Fibroblast of lung (primary cell): ENCODE results near the gene YJEFN3. TPM values are rescaled to one million over a fixed set of nuclear protein-coding genes. Genes with fewer than 3 reads are reported as not detected.

ENCODE experiments used
- DNase-seq, 2 donors: peaks; one replicate each; pipeline versions ENCODE4 v3.0.0 to v3.0.0-alpha.2; 2010; ENCODE audit warnings: low read depth in 2 of 2
- H2AFZ ChIP-seq: 2 replicates; pipeline ENCODE4 v1.5.1; 2012; ENCODE audit warnings: low read length, control low read depth, inconsistent platforms
- H3K27ac ChIP-seq: 2 replicates; pipeline ENCODE4 v1.5.1; 2011; ENCODE audit warnings: low read length, control low read depth; ENCODE audit not compliant: insufficient read depth
- H3K27me3 ChIP-seq: 2 replicates; pipeline ENCODE4 v1.5.1; 2011; ENCODE audit warnings: mild to moderate bottlenecking, low read length; ENCODE audit not compliant: control insufficient read depth, insufficient read depth
- H3K36me3 ChIP-seq: 2 replicates; pipeline ENCODE4 v1.5.1; 2011; ENCODE audit warnings: low read length; ENCODE audit not compliant: control insufficient read depth, insufficient read depth
- H3K4me1 ChIP-seq: 2 replicates; pipeline ENCODE4 v1.5.1; 2011; ENCODE audit warnings: low read length; ENCODE audit not compliant: control insufficient read depth, insufficient read depth; ENCODE audit errors: extremely low read depth
- H3K4me2 ChIP-seq: 2 replicates; pipeline ENCODE4 v1.5.1; 2011; ENCODE audit warnings: low read length, control low read depth; ENCODE audit not compliant: insufficient read depth; ENCODE audit errors: extremely low read depth
- H3K4me3 ChIP-seq, 4 experiments: fragments of 200-600 bp in 1 of 4; sonication (generic) in 1 of 4; replicated peaks in 1 of 4; 2 replicates each; pipeline ENCODE4 v1.5.1; 2011 to 2016; ENCODE audit warnings: low read length in 4 of 4, low read depth in 3 of 4, mild to moderate bottlenecking in 3 of 4, control low read depth in 2 of 4, inconsistent platforms in 1 of 4, mixed read lengths in 1 of 4; ENCODE audit not compliant: insufficient read depth in 1 of 4; ENCODE audit errors: control extremely low read depth in 1 of 4
- H3K79me2 ChIP-seq: 2 replicates; pipeline ENCODE4 v1.5.1; 2012; ENCODE audit warnings: mild to moderate bottlenecking, low read length, inconsistent platforms; ENCODE audit not compliant: control insufficient read depth, insufficient read depth
- H3K9ac ChIP-seq: 2 replicates; pipeline ENCODE4 v1.5.1; 2011; ENCODE audit warnings: mild to moderate bottlenecking, low read length, control low read depth; ENCODE audit not compliant: insufficient read depth
- H3K9me3 ChIP-seq: 2 replicates; pipeline ENCODE4 v1.5.1; 2012; ENCODE audit warnings: low read depth, low read length; ENCODE audit not compliant: control insufficient read depth, insufficient read depth
- H4K20me1 ChIP-seq: 2 replicates; pipeline ENCODE4 v1.5.1; 2011; ENCODE audit warnings: low read length; ENCODE audit not compliant: control insufficient read depth, insufficient read depth; ENCODE audit errors: extremely low read depth
- CTCF ChIP-seq, 2 donors: IDR thresholded peaks in 1 of 2; conservative IDR thresholded peaks in 1 of 2; 1 replicate in 1 of 2; 2 replicates in 1 of 2; pipeline ENCODE4 v1.5.1; 2011 to 2012; ENCODE audit warnings: low read length in 2 of 2, control low read depth in 1 of 2, inconsistent platforms in 1 of 2, low read depth in 1 of 2, mild to moderate bottlenecking in 1 of 2
- EZH2 ChIP-seq: IDR thresholded peaks from 2 replicates; pipeline ENCODE4 v1.5.1; 2012; ENCODE audit warnings: low read length, control low read depth, mild to moderate bottlenecking; ENCODE audit errors: missing control alignments
- polyA plus RNA-seq, 2 donors: library from polyadenylated mRNA; depleted of rRNA in 1 of 2; stranded (reverse) in 1 of 2; unstranded in 1 of 2; fragments of >200 nt; gene quantifications; 2 replicates each; pipeline ENCODE4 v1.2.1, GENCODE V29; 2011 to 2012; ENCODE audit warnings: missing spikeins in 1 of 2
- total RNA-seq: library from RNA; depleted of rRNA; stranded (reverse); fragments of >200 nt; gene quantifications from 2 replicates; pipeline ENCODE4 v1.2.1, GENCODE V29; 2014

Gene YJEFN3
- total and polyA plus RNA-seq, 2 donors (not counting 1 experiment from before 2014, with no cell fraction given) = 0.50 to 0.62 TPM

DNA sequence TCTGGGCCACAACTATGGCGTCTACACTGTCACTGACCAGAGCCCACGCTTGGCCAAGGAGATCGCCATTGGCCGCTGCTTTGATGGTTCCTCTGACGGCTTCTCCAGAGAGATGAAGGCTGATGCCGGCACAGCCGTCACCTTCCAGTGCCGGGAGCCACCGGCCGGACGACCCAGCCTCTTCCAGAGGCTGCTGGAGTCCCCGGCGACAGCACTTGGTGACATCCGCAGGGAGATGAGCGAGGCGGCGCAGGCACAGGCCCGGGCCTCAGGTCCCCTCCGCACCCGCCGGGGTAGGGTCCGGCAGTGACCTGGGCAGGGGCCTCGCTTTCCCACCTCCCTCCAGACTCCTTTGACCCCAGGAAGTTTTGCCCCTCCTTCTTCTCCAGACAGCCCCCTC lies 17.0 kb downstream of the YJEFN3 start:
- Histone ChIP-seq H3K36me3 (no peaks in the 10 kb centered on the region), H3K9me3 (no peaks in the 10 kb centered on the region), H3K9ac (no peak overlapping the region), H3K4me1 (no peaks in the 10 kb centered on the region), H2AFZ (no peak overlapping the region), H3K4me2 (no peak overlapping the region), H3K27me3 (peaks cover 7% of the 10 kb centered on the region), H3K4me3 (no peak overlapping the region), H3K27ac (no peak overlapping the region), H3K79me2 (no peaks in the 10 kb centered on the region), H4K20me1 (no peaks in the 10 kb centered on the region)
- no peak for TF ChIP-seq CTCF (conservative IDR thresholded peaks at IDR 0.05 in 1 of 2, IDR thresholded peaks at IDR 0.05 in 1 of 2; ENCODE audit: low read depth in 1 of 2, low read length in 2 of 2)
- TF ChIP-seq EZH2 = no peak
- DNase-seq = no peak

DNA sequence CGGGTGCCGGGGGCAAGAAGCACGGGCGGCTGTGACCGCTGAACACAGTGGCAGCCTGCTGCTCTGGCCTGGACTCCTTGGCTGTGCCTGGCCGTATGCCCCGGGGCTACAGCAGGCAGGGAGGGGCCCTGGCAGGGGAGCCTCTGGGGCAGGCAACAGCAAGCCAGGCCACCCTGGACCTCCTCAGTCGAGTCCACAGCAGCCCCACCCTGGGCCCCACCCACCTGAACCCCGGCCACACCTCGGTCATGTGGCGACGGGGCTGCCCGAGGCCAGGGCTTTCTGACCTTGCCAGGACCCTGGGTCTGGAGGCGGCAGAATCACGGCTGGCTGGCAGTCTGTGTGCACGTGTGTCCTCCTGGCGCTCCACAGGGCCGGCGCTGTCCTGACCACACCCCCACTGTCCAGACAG lies 18.0 kb downstream of the YJEFN3 start:
- H2AFZ ChIP-seq = no peak overlapping the region
- DNase-seq = no peak
- no peak overlapping the region for H3K27ac ChIP-seq
- no peaks in the 10 kb centered on the region for H3K36me3 ChIP-seq
- no peak overlapping the region for H3K4me3 ChIP-seq
- no peak overlapping the region for H3K9ac ChIP-seq
- H3K27me3 ChIP-seq = peaks cover 7% of the 10 kb centered on the region
- no peak overlapping the region for H3K4me2 ChIP-seq
- H3K79me2 ChIP-seq = no peaks in the 10 kb centered on the region
- no peaks in the 10 kb centered on the region for H3K4me1 ChIP-seq
- H4K20me1 ChIP-seq = no peaks in the 10 kb centered on the region
- TF ChIP-seq CTCF (conservative IDR thresholded peaks at IDR 0.05 in 1 of 2, IDR thresholded peaks at IDR 0.05 in 1 of 2; ENCODE audit: low read depth in 1 of 2, low read length in 2 of 2) = no peak
- TF ChIP-seq EZH2 = no peak
- no peaks in the 10 kb centered on the region for H3K9me3 ChIP-seq

DNA sequence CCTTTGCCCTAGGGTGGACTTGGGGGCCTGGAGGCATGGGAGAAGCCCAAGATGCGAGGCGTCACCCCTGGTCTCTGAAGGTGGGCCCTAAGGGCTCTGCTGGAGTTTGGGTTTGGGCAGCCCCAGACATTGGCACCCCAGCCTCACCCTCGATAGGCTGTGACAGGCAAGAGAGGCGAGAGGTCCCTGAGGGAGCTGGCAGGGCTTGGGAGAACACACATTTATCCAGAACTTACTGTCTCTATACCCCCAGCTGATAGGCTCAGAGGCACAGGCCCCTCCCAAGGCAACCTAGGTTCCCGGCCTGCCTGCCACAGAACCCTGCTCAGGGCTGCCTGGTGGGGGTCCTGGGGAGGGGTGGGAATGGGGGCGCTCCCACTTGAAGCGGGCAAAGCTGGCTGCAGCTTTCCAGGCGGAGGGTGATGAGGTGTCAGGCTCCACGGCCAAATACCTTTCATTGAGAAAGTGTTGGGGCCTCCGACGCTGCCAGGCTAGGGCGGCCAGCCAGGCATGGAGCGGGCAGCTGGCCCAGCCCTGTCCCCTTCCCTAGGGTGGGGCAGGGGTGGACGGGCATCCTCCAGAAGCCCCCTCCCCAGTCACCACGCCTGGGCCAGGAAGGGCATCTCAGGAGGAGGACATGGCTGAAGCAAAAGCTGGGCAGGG lies 19.1 kb downstream of the YJEFN3 start:
- Histone ChIP-seq H3K79me2 (no peaks in the 10 kb centered on the region), H3K27me3 (peaks cover 7% of the 10 kb centered on the region), H3K9me3 (no peaks in the 10 kb centered on the region), H4K20me1 (no peaks in the 10 kb centered on the region), H3K4me3 (no peak overlapping the region), H3K4me2 (no peak overlapping the region), H3K9ac (no peak overlapping the region), H3K27ac (no peak overlapping the region), H3K36me3 (no peaks in the 10 kb centered on the region), H3K4me1 (no peaks in the 10 kb centered on the region), H2AFZ (no peak overlapping the region)
- no peak for DNase-seq
- TF ChIP-seq EZH2 (no peak), CTCF (conservative IDR thresholded peaks at IDR 0.05 in 1 of 2, IDR thresholded peaks at IDR 0.05 in 1 of 2; ENCODE audit: low read depth in 1 of 2, low read length in 2 of 2) (no peak)
